Activated T-cell treated with anti-CD3 and anti-CD28 coated beads for 4 hours (primary cell): Measurements from ENCODE around the gene STK10.

Experiments
- DNase-seq: peaks from one replicate; pipeline ENCODE4 v3.0.0-alpha.2; 2020

The STK10 gene

DNA sequence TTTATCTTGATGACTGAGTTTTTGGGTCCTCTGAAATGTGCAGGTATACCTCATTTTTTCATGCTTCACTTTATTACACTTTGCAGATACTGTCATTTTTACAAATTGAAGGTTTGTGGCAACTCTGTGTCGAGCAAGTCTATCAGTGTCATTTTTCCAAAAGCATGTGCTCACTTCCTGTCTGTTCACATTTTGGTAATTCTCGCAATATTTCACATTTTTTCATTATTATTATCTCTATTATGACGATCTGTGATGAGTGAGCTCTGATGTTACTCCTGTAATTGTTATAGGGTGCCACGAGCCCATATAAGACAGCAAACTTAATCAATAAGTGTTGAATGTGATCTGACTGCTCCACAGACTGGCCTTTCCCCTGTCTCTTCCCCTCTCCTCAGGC lies 108.1 kb downstream of the STK10 start:
- no peak for DNase-seq

DNA sequence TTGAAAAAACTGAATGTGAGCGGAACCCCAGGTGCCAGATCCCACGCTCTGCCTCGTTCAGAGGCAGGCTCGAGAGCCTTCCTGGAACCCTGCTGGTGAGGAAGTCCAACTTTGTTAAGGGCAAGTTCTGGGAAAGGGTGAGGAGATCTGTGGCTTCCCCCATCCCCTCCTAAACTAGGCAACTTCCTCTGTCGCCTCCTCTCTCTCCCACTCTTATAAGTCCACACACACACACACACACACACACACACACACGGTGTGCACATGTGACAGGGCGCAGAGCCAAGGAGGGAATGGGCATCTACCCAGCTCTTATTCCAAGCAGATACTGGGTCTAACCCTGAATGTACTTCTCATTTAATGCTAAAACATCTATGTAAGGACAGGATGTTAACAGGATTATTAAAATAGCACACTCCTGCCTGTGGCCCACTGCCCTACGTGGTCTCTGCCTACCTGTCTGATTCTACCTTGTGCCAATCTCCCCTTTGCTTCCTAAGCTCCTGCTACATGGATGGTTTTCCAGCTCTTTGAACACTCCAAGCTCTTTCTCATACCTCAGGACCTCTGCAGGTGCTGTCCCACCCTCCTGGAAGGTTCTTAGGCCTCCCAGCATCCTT lies 109.2 kb downstream of the STK10 start:
- no peak for DNase-seq

DNA sequence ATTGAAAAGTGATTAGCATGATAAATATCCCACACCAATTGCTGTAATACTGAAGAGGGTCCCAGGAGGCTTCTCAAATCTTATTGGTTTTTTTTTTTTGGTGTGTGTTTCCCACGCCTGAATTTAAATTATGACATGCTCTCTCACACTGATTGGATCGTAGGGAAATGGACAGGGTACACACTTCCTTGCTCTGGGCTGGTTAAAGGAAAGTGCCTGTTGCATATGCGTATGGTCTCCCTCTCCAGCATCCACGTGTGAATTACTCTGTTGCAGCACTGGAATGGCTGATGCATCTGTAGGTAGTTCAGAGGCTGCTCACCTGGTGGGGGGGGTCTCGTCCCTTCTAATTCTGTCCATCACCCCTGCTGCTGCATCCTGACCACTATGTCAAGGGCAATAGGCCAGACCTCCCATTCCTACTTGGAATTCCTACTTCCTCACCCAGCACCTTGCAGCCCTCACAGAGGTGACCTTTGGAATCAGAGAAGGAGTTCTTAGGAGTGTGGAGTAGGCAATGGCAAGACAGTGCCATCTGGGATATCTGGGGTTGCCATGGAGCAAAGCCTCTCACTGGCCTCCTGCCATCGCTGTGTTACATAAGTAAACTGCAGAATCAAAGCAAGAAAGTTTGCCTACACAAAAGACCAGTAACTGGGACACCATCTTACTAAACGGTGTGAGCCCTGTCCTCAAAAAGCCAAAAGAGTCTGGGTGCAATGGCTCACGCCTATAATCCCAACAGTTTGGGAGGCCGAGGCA lies 110.2 kb downstream of the STK10 start:
- no peak for DNase-seq

GRCh38 chr5:172076761-172077244 lies 111.2 kb downstream of the STK10 start:
- no peak for DNase-seq

DNA sequence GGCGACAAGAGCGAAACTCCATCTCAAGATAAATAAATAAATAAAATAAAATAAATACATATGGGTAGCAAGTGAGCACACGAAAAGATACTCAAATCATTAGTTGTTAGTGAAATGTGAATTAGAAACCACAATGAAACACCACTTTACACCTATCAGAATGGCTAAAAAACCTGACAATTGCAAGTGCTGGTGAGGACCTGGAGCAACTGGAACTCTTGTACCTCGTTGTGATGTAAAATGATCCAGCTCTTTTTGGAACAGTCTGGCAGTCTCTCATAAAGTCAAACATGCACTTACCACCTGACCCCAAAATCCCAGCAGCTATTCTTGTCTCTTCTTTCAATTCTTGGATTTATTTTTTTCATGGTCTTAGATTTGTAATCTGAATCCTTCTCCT lies 112.4 kb downstream of the STK10 start:
- DNase-seq, result no peak

- DNase-seq, result no peak
These were observed 113.1 kb downstream of the STK10 start for GRCh38 chr5:172074896-172075295.

- DNase-seq, result no peak
These were observed 116.6 kb downstream of the STK10 start for GRCh38 chr5:172071309-172071875.

GRCh38 chr5:172065431-172066065 lies 122.5 kb downstream of the STK10 start:
- DNase-seq, result no peak

- no peak for DNase-seq
These were observed 123.3 kb downstream of the STK10 start for GRCh38 chr5:172064766-172065165.

- no peak for DNase-seq
These were observed 123.7 kb downstream of the STK10 start for GRCh38 chr5:172064358-172064757.

DNA sequence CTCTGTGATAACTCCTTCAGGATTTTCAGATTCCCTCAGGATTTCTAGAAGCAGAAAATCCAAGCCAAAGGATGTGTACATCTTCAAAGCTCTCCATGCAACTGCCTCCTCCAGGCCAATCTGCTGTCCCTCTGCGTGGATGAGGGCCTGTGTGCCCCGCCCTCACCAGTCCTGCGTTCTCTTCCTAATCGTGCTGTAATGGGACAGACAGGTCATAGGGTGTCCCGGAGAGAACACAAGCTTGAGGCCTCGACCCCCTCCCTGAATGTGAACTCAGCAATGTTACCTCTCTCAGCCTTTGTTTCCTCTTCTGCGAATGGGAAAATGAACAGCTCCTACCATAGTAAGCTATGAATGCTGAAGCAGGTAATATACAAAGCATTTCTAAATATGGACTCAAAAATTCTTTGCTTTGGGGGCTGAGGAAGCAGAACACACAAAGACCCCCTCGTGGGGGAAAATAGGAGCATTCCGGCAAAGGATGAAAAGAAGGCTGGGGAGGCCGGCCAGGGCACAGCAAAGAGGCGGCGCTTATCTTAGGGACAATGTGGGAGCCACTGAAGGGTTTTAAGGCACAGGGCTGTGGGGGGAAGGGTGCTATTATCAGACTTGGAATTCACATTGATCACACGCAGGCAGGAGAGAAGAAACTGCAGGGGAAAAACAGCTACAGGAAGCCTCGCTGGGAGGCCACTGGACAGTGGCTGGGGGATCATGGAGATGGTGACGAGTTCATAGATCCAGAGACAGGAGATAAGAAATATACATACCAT lies 124.4 kb downstream of the STK10 start:
- no peak for DNase-seq

DNA sequence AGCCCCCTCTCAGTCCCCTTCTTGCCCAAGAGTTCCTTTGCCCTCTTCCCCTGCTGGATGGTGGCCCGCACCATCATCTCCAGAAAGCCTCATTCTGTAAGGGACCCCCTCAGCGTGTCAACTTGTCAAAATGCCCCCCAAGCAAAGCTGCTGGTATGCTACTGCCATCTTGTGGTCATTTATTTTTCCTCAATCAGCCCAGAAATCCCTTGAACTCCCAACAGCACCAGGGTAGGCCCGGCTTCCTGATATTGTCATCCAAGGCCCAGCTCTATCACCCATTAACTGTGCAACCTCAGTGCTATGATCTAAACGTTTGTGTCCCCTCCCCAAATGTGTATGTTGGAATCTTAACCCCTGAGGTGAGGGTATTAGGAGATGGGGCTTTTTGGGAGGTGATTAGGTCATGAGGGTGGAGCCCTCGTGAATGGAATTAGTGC lies 128.3 kb downstream of the STK10 start:
- no peak for DNase-seq

DNA sequence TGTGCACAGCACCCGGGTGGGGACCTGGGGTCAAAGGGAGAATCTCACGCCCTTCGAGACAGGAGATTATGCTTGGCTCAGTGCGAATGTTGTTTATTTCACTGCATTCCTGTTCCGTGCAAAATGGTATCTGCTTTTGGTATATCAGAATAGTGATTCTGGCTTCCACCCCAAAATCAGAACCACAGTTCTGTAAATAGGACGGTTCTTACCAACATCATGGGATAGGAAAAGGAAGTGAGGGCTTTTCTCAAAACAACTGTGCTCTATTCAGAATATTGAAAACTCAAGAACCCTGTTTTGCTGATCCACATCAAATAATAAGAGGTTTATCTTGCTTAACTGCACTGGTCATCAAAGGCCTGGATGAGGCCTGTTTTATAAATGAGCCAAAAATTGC lies 129.9 kb downstream of the STK10 start:
- DNase-seq, result no peak

DNA sequence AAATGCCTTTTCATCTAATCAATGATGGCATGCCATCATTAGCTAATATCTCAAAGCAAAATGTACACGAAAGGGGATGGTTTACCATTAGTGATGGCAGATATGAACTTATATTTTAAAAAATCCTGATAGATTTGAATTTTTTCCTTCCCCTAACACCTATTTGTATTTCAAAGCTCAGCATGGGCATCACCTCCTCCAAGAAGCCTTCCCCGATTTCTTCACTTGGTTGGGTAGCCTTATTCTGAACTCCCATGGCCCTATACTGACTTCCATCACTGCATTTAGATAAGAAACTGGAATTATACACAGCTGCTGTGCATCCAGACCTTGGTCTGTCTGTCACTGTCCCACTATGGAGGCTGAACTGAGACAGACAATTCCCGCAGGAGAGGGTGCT lies 132.0 kb downstream of the STK10 start:
- DNase-seq, result no peak

- DNase-seq, result no peak
These were observed 132.6 kb downstream of the STK10 start for GRCh38 chr5:172055421-172055820.

GRCh38 chr5:172054611-172055153 lies 133.3 kb downstream of the STK10 start:
- no peak for DNase-seq

- no peak for DNase-seq
These were observed 135.4 kb downstream of the STK10 start for GRCh38 chr5:172052450-172053236.

DNA sequence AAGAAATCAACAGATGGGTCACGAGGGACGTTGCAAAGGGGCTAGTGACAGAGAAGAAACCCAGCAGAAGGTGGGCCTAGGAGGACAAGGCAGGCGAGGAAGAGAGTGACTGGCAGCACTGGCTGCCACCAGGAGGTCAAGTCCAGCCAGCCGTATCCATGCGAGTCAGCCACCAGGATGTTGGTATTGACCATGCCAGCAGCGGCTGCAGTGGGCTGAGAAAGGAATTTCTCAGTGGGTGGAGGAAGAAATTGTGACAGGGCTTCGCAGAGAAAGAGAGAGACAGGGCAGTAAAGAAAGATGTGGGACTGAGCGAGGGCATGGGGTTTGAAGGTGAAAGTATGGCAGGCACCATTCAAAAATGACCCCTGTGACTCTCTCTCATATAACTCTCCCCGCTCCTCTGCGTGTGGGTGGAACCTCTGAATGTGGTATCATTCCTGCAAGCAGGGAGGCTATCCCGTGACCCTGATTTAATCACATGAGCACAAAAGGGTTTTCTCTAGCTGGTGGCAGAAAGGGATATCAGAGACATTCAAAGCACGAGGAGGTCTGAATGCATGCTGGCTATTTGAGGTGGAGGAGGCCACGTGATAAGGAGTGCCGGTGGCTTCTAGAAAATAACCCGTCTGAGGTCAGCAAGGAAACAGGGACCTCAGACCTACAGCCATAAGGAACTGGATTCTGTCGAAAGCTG lies 136.2 kb downstream of the STK10 start:
- DNase-seq, result no peak

GRCh38 chr5:172050080-172050479 lies 137.9 kb downstream of the STK10 start:
- no peak for DNase-seq

DNA sequence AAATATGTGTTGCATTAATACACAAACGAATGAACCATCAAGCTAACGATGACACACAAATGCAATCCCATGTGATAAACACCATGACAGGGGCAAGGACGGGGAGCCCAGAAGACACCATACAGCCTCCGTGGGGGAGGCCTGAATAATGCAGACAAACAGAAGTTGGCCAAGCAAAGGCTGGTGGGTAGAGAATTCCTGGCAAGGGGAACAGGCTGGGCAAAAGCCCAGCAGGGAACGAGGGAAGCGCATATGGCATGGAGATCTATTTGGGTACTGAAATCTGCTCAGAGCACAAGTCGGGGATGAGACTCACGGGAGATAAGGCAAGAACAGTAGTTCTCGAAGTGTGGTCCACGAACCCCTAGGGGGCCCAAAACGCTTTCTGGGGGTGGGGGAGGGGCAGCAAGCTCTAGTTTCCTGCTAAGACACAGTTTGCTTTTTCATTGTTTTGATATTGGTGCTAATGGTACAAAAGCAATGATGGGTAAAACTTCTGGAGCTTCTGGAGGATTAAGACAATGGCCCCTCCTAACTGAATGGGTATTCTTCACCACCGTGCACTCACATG lies 138.7 kb downstream of the STK10 start:
- DNase-seq, result no peak
